22Rv1 (cell line): ENCODE results near the gene CDC42BPB.

Experiments used
- ZFX ChIP-seq: fragments of 450-650 bp; IDR thresholded peaks from 2 replicates; pipeline ENCODE4 v1.6.1; 2017; ENCODE audit warnings: antibody characterized with exemption, borderline replicate concordance
- TF ChIP-seq, protein P1 (sequence below): fragments of 450-650 bp; IDR thresholded peaks from 2 replicates; pipeline ENCODE4 v1.5.1; 2017; ENCODE audit warnings: mild to moderate bottlenecking

- TF ChIP-seq, protein P1, sequence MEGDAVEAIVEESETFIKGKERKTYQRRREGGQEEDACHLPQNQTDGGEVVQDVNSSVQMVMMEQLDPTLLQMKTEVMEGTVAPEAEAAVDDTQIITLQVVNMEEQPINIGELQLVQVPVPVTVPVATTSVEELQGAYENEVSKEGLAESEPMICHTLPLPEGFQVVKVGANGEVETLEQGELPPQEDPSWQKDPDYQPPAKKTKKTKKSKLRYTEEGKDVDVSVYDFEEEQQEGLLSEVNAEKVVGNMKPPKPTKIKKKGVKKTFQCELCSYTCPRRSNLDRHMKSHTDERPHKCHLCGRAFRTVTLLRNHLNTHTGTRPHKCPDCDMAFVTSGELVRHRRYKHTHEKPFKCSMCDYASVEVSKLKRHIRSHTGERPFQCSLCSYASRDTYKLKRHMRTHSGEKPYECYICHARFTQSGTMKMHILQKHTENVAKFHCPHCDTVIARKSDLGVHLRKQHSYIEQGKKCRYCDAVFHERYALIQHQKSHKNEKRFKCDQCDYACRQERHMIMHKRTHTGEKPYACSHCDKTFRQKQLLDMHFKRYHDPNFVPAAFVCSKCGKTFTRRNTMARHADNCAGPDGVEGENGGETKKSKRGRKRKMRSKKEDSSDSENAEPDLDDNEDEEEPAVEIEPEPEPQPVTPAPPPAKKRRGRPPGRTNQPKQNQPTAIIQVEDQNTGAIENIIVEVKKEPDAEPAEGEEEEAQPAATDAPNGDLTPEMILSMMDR: no peak
- no peak for TF ChIP-seq ZFX
Measured at GRCh38 chr14:103065861-103066260, 8.5 kb upstream of the CDC42BPB start.
